Activated CD8-positive, alpha-beta T cell treated with anti-CD3 and anti-CD28 coated beads for 36 hours (primary cell): Measurements from ENCODE around the gene ITGA8. TPM values are rescaled to one million over a fixed set of nuclear protein-coding genes. Genes with fewer than 3 reads are reported as not detected.
"Not testable (repeated sequence)": the region's sequence is repeated elsewhere in the genome, so short reads cannot be mapped to it uniquely, and the experiment has no call there.

ENCODE experiments used
- ATAC-seq: fragments of 200-7000 bp; cut with Tn5 transposase; one replicate; pipeline ENCODE4 v1.10.0; 2021; ENCODE audit warnings: mild to moderate bottlenecking, moderate library complexity
- CTCF ChIA-PET: fragments of 350-600 bp; sonication (Branson Sonifier 250); formaldehyde crosslinking; loops from one replicate; lab custom pipeline; 2021; ENCODE audit warnings: antibody characterized with exemption; lab: Charles Lee
- POLR2A ChIA-PET: fragments of 350-600 bp; sonication (Branson Sonifier 250); formaldehyde crosslinking; loops from one replicate; lab custom pipeline; 2021; ENCODE audit warnings: antibody characterized with exemption; lab: Charles Lee
- DNase-seq: peaks from one replicate; pipeline ENCODE4 v3.0.0-alpha.2; 2020
- H3K27ac Mint-ChIP-seq: one replicate; pipeline ENCODE4 v1.8.0; 2021; ENCODE audit warnings: mild to moderate bottlenecking, mixed read lengths
- H3K27me3 Mint-ChIP-seq: one replicate; pipeline ENCODE4 v1.8.0; 2021; ENCODE audit warnings: mixed read lengths
- H3K36me3 Mint-ChIP-seq: one replicate; pipeline ENCODE4 v1.8.0; 2021; ENCODE audit warnings: low read depth, mixed read lengths
- H3K4me1 Mint-ChIP-seq: one replicate; pipeline ENCODE4 v1.8.0; 2021; ENCODE audit warnings: low read depth, mixed read lengths
- H3K4me3 Mint-ChIP-seq: one replicate; pipeline ENCODE4 v1.8.0; 2021; ENCODE audit warnings: mild to moderate bottlenecking, moderate library complexity, mixed read lengths
- H3K9me3 Mint-ChIP-seq: one replicate; pipeline ENCODE4 v1.8.0; 2021; ENCODE audit warnings: mixed read lengths
- CTCF ChIP-seq: fragments of 200-600 bp; IDR thresholded peaks from one replicate; pipeline ENCODE4 v1.8.0; 2022; ENCODE audit warnings: antibody characterized with exemption, mild to moderate bottlenecking
- intact Hi-C: fragments of 100-400 bp; cut with micrococcal nuclease; formaldehyde crosslinking; loops from one replicate; pipeline ENCODE4 v1.10.0; 2022
- total RNA-seq, 2 experiments: library from RNA; stranded (reverse); gene quantifications; one replicate each; pipeline ENCODE4 v1.2.3, GENCODE V29; 2021

The ITGA8 gene
- total RNA-seq = not detected

- Mint-ChIP-seq H3K9me3 (no peaks in the 10 kb centered on the region), H3K36me3 (no peaks in the 10 kb centered on the region), H3K27me3 (peaks cover 34% of the 10 kb centered on the region), H3K4me1 (no peaks in the 10 kb centered on the region), H3K4me3 (no peak within 1 kb of the TSS), H3K27ac (no peak within 1 kb of the TSS)
- POLR2A ChIA-PET = no interaction called here
- ATAC-seq = no peak
- no peak for TF ChIP-seq CTCF
- intact Hi-C loops = loop anchor here (10.0 kb wide), 1 partner anchor 285 kb away; no protein-coding TSS in a partner anchor
- CTCF ChIA-PET = interaction anchor here (0.7 to 0.8 kb wide), 2 partner anchors 76 to 129 kb away, joined by 3 read pairs; no protein-coding TSS in a partner anchor
- DNase-seq = peak; percentile 17
These were observed at the start of gene ITGA8 for GRCh38 chr10:15719899-15720634. Gene ITGA8 (minus strand): TSS chr10:15719922. CDS start chr10:15719771, 151 bp downstream.

- peaks cover 7% of the 10 kb centered on the region for H3K36me3 Mint-ChIP-seq
- TF ChIP-seq CTCF = no peak
- no peak overlapping the region for H3K27ac Mint-ChIP-seq
These were observed 45.3 kb upstream of the ITGA8 start for GRCh38 chr10:15764892-15765454.

GRCh38 chr10:15763006-15763405, 43.3 kb upstream of the ITGA8 start:
- TF ChIP-seq CTCF = no peak
- ATAC-seq = no peak
- no peak for DNase-seq
- H3K27me3 Mint-ChIP-seq = peaks cover 2% of the 10 kb centered on the region
- H3K27ac Mint-ChIP-seq = no peak overlapping the region
- H3K4me1 Mint-ChIP-seq = no peaks in the 10 kb centered on the region
- intact Hi-C loops = no loop called here
- no peak overlapping the region for H3K4me3 Mint-ChIP-seq
- CTCF ChIA-PET = no interaction called here
- peaks cover 4% of the 10 kb centered on the region for H3K9me3 Mint-ChIP-seq
- peaks cover 2% of the 10 kb centered on the region for H3K36me3 Mint-ChIP-seq
- POLR2A ChIA-PET = interaction anchor here (0.7 kb wide), 1 partner anchor 614 kb away, joined by 3 read pairs; no protein-coding TSS in a partner anchor

More at GRCh38 chr10:15764892-15765454, 45.3 kb upstream of the ITGA8 start:
- Mint-ChIP-seq H3K4me1 (no peaks in the 10 kb centered on the region), H3K27me3 (peaks cover 2% of the 10 kb centered on the region), H3K4me3 (no peak overlapping the region), H3K9me3 (peaks cover 4% of the 10 kb centered on the region)
- POLR2A ChIA-PET = no interaction called here
- CTCF ChIA-PET = no interaction called here
- DNase-seq (no peak), ATAC-seq (no peak)
- intact Hi-C loops = no loop called here

- ATAC-seq = not testable (repeated sequence)
These were observed 42.5 kb upstream of the ITGA8 start for GRCh38 chr10:15762239-15762638.

GRCh38 chr10:15761224-15761623, 41.5 kb upstream of the ITGA8 start:
- H3K27ac Mint-ChIP-seq, H3K4me1 Mint-ChIP-seq, H3K9me3 Mint-ChIP-seq, CTCF ChIA-PET, H3K4me3 Mint-ChIP-seq, ATAC-seq, intact Hi-C loops, DNase-seq, H3K27me3 Mint-ChIP-seq, POLR2A ChIA-PET, H3K36me3 Mint-ChIP-seq: not testable (repeated sequence)

More at GRCh38 chr10:15762239-15762638, 42.5 kb upstream of the ITGA8 start:
- POLR2A ChIA-PET = interaction anchor here (0.7 kb wide), 1 partner anchor 615 kb away, joined by 3 read pairs; no protein-coding TSS in a partner anchor
- intact Hi-C loops, H3K36me3 Mint-ChIP-seq, H3K4me1 Mint-ChIP-seq, H3K4me3 Mint-ChIP-seq, DNase-seq, H3K27me3 Mint-ChIP-seq, H3K27ac Mint-ChIP-seq, H3K9me3 Mint-ChIP-seq, CTCF ChIA-PET: not testable (repeated sequence)

GRCh38 chr10:15760681-15761080, 41.0 kb upstream of the ITGA8 start:
- ATAC-seq (no peak), DNase-seq (no peak)
- TF ChIP-seq CTCF = no peak
- H3K4me3 Mint-ChIP-seq = no peak overlapping the region
- H3K9me3 Mint-ChIP-seq = peaks cover 4% of the 10 kb centered on the region
- H3K27ac Mint-ChIP-seq = no peak overlapping the region
- POLR2A ChIA-PET = no interaction called here
- intact Hi-C loops = no loop called here
- H3K36me3 Mint-ChIP-seq = peaks cover 2% of the 10 kb centered on the region
- H3K4me1 Mint-ChIP-seq = no peaks in the 10 kb centered on the region
- CTCF ChIA-PET = no interaction called here
- peaks cover 10% of the 10 kb centered on the region for H3K27me3 Mint-ChIP-seq
